ENCODE data around the gene PRDM7. TPM values are rescaled to one million over a fixed set of nuclear protein-coding genes. Genes with fewer than 3 reads are reported as not detected.

The PRDM7 gene
- total and polyA plus RNA-seq, 9 of the 15 experiments (the other 6 are each of a cell fraction or from before 2014, with no cell fraction given), result not detected

DNA sequence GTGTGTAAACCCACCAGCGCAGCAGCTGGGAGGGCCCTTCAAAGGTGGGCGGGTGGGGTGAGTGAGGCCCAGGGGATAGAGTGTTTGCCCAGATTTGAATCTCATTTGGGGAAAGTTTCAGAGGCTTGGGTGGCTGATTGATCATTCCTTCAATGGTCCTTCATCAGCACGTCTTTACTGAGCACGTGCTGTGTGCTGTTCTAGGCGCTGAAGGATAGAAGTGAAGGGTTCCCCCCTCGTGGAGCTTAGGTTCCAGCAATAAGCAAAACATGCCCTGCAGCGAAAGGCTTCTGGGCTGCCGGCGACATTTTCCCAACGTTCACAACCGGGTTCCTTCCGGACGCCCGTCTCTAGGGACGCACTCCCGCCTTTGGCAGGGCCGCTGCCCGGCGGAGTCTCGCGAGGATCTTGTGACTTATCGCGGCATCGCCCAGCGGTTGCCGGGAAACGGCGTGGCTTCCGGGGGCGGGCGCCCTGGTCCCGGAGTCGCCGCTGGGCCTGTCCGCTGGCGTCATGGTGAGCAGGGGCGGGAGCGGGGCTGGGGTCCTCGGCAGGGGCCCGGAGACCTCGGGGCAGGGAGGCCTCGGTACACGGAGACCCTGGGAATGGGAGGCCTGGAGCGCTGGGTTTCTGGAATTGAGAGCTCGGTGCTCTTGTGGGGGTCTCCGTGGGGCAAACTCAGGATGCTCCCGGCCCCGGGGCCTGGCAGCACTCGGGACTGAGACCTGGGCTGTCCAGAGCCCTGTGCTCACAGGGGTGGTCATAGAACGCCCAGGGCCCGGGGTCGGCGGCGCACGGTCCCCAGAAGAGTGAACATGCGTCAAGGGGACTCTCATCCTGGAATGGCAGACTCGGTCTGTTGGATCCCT, 54.7 kb downstream of the PRDM7 start (continued):
- TF ChIP-seq, protein P1, sequence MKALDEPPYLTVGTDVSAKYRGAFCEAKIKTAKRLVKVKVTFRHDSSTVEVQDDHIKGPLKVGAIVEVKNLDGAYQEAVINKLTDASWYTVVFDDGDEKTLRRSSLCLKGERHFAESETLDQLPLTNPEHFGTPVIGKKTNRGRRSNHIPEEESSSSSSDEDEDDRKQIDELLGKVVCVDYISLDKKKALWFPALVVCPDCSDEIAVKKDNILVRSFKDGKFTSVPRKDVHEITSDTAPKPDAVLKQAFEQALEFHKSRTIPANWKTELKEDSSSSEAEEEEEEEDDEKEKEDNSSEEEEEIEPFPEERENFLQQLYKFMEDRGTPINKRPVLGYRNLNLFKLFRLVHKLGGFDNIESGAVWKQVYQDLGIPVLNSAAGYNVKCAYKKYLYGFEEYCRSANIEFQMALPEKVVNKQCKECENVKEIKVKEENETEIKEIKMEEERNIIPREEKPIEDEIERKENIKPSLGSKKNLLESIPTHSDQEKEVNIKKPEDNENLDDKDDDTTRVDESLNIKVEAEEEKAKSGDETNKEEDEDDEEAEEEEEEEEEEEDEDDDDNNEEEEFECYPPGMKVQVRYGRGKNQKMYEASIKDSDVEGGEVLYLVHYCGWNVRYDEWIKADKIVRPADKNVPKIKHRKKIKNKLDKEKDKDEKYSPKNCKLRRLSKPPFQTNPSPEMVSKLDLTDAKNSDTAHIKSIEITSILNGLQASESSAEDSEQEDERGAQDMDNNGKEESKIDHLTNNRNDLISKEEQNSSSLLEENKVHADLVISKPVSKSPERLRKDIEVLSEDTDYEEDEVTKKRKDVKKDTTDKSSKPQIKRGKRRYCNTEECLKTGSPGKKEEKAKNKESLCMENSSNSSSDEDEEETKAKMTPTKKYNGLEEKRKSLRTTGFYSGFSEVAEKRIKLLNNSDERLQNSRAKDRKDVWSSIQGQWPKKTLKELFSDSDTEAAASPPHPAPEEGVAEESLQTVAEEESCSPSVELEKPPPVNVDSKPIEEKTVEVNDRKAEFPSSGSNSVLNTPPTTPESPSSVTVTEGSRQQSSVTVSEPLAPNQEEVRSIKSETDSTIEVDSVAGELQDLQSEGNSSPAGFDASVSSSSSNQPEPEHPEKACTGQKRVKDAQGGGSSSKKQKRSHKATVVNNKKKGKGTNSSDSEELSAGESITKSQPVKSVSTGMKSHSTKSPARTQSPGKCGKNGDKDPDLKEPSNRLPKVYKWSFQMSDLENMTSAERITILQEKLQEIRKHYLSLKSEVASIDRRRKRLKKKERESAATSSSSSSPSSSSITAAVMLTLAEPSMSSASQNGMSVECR (CRISPR knock-in tag; IDR thresholded peaks at IDR 0.05), result peak; percentile 69; the same call in 1 of the 2 replicates
- TF ChIP-seq ZNF24 (IDR thresholded peaks at IDR 0.05) (no peak), ZNF253 (CRISPR knock-in tag; conservative IDR thresholded peaks at IDR 0.05) (no peak), CXXC5 (CRISPR knock-in tag; IDR thresholded peaks at IDR 0.05) (peak; percentile 95), CBX5 (IDR thresholded peaks at IDR 0.05; ENCODE audit: borderline replicate concordance, low read depth) (no peak), OTX1 (CRISPR knock-in tag; IDR thresholded peaks at IDR 0.05) (no peak), MCM5 (IDR thresholded peaks at IDR 0.05; ENCODE audit: low read depth) (no peak), NFE2 (IDR thresholded peaks at IDR 0.05; ENCODE audit: low read depth) (no peak), U2AF2 (optimal IDR thresholded peaks at IDR 0.05; ENCODE audit: low read depth, low read length) (no peak), ILK (tag; IDR thresholded peaks at IDR 0.05; ENCODE audit: borderline replicate concordance, low read depth) (no peak), GABPB1 (CRISPR knock-in tag; IDR thresholded peaks at IDR 0.05) (peak; percentile 89), STAG1 (CRISPR knock-in tag; IDR thresholded peaks at IDR 0.05; ENCODE audit: borderline replicate concordance) (no peak), XRCC3 (IDR thresholded peaks at IDR 0.05) (no peak), ZNF583 (CRISPR knock-in tag; IDR thresholded peaks at IDR 0.05) (peak; percentile 12; the same call in 1 of the 2 replicates), PTRF (tag; IDR thresholded peaks at IDR 0.05) (no peak), POLR2A (conservative IDR thresholded peaks at IDR 0.05) (peak; percentile 86), NCOR1 (IDR thresholded peaks at IDR 0.05) (no peak), ATF7 (IDR thresholded peaks at IDR 0.05) (0 out of 2 replicates have a peak, but pooled peaks have one; percentile 24), SRSF7 (optimal IDR thresholded peaks at IDR 0.05; ENCODE audit: low read depth, low read length) (no peak), POLR2B (IDR thresholded peaks at IDR 0.05; ENCODE audit: low read depth, partially characterized antibody) (peak; percentile 62), TRIM24 (IDR thresholded peaks at IDR 0.05) (no peak), KAT8 (IDR thresholded peaks at IDR 0.05; ENCODE audit: low read depth) (no peak)
- TF ChIP-seq, protein P2, sequence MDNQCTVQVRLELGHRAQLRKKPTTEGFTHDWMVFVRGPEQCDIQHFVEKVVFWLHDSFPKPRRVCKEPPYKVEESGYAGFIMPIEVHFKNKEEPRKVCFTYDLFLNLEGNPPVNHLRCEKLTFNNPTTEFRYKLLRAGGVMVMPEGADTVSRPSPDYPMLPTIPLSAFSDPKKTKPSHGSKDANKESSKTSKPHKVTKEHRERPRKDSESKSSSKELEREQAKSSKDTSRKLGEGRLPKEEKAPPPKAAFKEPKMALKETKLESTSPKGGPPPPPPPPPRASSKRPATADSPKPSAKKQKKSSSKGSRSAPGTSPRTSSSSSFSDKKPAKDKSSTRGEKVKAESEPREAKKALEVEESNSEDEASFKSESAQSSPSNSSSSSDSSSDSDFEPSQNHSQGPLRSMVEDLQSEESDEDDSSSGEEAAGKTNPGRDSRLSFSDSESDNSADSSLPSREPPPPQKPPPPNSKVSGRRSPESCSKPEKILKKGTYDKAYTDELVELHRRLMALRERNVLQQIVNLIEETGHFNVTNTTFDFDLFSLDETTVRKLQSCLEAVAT (IDR thresholded peaks at IDR 0.05), result no peak
- TF ChIP-seq, protein P3, sequence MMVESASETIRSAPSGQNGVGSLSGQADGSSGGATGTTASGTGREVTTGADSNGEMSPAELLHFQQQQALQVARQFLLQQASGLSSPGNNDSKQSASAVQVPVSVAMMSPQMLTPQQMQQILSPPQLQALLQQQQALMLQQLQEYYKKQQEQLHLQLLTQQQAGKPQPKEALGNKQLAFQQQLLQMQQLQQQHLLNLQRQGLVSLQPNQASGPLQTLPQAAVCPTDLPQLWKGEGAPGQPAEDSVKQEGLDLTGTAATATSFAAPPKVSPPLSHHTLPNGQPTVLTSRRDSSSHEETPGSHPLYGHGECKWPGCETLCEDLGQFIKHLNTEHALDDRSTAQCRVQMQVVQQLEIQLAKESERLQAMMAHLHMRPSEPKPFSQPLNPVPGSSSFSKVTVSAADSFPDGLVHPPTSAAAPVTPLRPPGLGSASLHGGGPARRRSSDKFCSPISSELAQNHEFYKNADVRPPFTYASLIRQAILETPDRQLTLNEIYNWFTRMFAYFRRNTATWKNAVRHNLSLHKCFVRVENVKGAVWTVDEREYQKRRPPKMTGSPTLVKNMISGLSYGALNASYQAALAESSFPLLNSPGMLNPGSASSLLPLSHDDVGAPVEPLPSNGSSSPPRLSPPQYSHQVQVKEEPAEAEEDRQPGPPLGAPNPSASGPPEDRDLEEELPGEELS (CRISPR knock-in tag; IDR thresholded peaks at IDR 0.05; ENCODE audit: borderline replicate concordance), result no peak

All from K562 (cell line).